Smooth muscle cell (in vitro differentiated cells): ENCODE measurements around the gene CHAF1B. TPM values are rescaled to one million over a fixed set of nuclear protein-coding genes. Genes with fewer than 3 reads are reported as not detected.

Experiments
- DNase-seq: peaks from one replicate; lab custom pipeline; 2025; ENCODE audit not compliant: unreplicated experiment; lab: John Stamatoyannopoulos, UW
- H2AFZ ChIP-seq: fragments of 200-600 bp; sonication (generic); 2 replicates; pipeline ENCODE4 v1.6.0; 2016; ENCODE audit warnings: antibody characterized with exemption, low read depth, mild to moderate bottlenecking
- H3F3A ChIP-seq: fragments of 200-600 bp; sonication (generic); 2 replicates; pipeline ENCODE4 v1.6.0; 2017; ENCODE audit warnings: antibody characterized with exemption, low read depth
- H3K27ac ChIP-seq: fragments of 200-600 bp; sonication (generic); 2 replicates; pipeline ENCODE4 v1.5.1; 2016; ENCODE audit warnings: low read depth, mild to moderate bottlenecking
- H3K27me3 ChIP-seq: fragments of 200-600 bp; sonication (generic); 2 replicates; pipeline ENCODE4 v1.6.1; 2016; ENCODE audit warnings: low read depth, mild to moderate bottlenecking
- H3K36me3 ChIP-seq: fragments of 200-600 bp; sonication (generic); 2 replicates; pipeline ENCODE4 v1.5.1; 2016; ENCODE audit warnings: low read depth
- H3K4me1 ChIP-seq: fragments of 200-600 bp; sonication (generic); 2 replicates; pipeline ENCODE4 v1.5.1; 2016; ENCODE audit warnings: low read depth
- H3K4me2 ChIP-seq: fragments of 200-600 bp; sonication (generic); 2 replicates; pipeline ENCODE4 v1.6.0; 2016; ENCODE audit warnings: mild to moderate bottlenecking
- H3K4me3 ChIP-seq: fragments of 200-600 bp; sonication (generic); 2 replicates; pipeline ENCODE4 v1.5.1; 2016; ENCODE audit warnings: mild to moderate bottlenecking
- H3K79me2 ChIP-seq: fragments of 200-600 bp; sonication (generic); 2 replicates; pipeline ENCODE4 v1.6.0; 2016; ENCODE audit warnings: low read depth, mild to moderate bottlenecking
- H3K9ac ChIP-seq: fragments of 200-600 bp; sonication (generic); 2 replicates; pipeline ENCODE4 v1.6.0; 2016; ENCODE audit warnings: low read depth
- H3K9me3 ChIP-seq: fragments of 200-600 bp; sonication (generic); replicated peaks from 2 replicates; pipeline ENCODE4 v1.5.1; 2016; ENCODE audit warnings: low read depth
- H4K20me1 ChIP-seq: fragments of 200-600 bp; sonication (generic); 2 replicates; pipeline ENCODE4 v1.6.0; 2016; ENCODE audit warnings: low read depth
- WGBS: methylation state at CpG from one replicate; pipeline ENCODE4 v1.1.7; 2016; ENCODE audit warnings: low lambda C conversion rate; 5-methylcytosine and 5-hydroxymethylcytosine counted together
- polyA plus RNA-seq: library from polyadenylated mRNA; unstranded; fragments of >200 nt; fragmentation: Nextera tagmentation; extraction: Ambion mirVana; gene quantifications from 2 replicates; pipeline ENCODE4 v1.2.1, GENCODE V29; 2016
- total RNA-seq: library from RNA; depleted of rRNA; stranded (reverse); fragments of >200 nt; gene quantifications from 2 replicates; pipeline ENCODE4 v1.2.3, GENCODE V29; 2014
- TF ChIP-seq, protein P1 (sequence below): fragments of 200-600 bp; sonication (generic); IDR thresholded peaks from 2 replicates; pipeline ENCODE4 v1.5.1; 2017; ENCODE audit warnings: borderline replicate concordance, mild to moderate bottlenecking, antibody characterized with exemption; ENCODE audit not compliant: insufficient read depth, poor library complexity, severe bottlenecking

Gene CHAF1B
- total and polyA plus RNA-seq, 2 experiments from 2014 or later, result 2.0 to 5.3 TPM

- no peak for DNase-seq
- 79% methylated on average over 12 of the region's 12 CpGs for WGBS
- TF ChIP-seq, protein P1, sequence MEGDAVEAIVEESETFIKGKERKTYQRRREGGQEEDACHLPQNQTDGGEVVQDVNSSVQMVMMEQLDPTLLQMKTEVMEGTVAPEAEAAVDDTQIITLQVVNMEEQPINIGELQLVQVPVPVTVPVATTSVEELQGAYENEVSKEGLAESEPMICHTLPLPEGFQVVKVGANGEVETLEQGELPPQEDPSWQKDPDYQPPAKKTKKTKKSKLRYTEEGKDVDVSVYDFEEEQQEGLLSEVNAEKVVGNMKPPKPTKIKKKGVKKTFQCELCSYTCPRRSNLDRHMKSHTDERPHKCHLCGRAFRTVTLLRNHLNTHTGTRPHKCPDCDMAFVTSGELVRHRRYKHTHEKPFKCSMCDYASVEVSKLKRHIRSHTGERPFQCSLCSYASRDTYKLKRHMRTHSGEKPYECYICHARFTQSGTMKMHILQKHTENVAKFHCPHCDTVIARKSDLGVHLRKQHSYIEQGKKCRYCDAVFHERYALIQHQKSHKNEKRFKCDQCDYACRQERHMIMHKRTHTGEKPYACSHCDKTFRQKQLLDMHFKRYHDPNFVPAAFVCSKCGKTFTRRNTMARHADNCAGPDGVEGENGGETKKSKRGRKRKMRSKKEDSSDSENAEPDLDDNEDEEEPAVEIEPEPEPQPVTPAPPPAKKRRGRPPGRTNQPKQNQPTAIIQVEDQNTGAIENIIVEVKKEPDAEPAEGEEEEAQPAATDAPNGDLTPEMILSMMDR, result no peak
- H3K79me2 ChIP-seq, result no peaks in the 10 kb centered on the region
- no peak overlapping the region for H3K9ac ChIP-seq
- H3K4me3 ChIP-seq, result no peak overlapping the region
- peak overlapping the region; percentile 74 for H3K27ac ChIP-seq
- no peak overlapping the region for H3K4me2 ChIP-seq
- H3F3A ChIP-seq, result peaks cover 14% of the 10 kb centered on the region
- no peaks in the 10 kb centered on the region for H3K4me1 ChIP-seq
- no peaks in the 10 kb centered on the region for H3K27me3 ChIP-seq
- no peaks in the 10 kb centered on the region for H3K9me3 ChIP-seq
- no peak overlapping the region for H2AFZ ChIP-seq
- no peaks in the 10 kb centered on the region for H4K20me1 ChIP-seq
- H3K36me3 ChIP-seq, result no peaks in the 10 kb centered on the region
Measured at GRCh38 chr21:36423771-36424433, 38.7 kb downstream of the CHAF1B start.

- no peak overlapping the region for H3K4me2 ChIP-seq
- peak overlapping the region; percentile 74 for H3K27ac ChIP-seq
- no peaks in the 10 kb centered on the region for H4K20me1 ChIP-seq
- TF ChIP-seq, protein P1, result no peak
- peaks cover 18% of the 10 kb centered on the region for H3F3A ChIP-seq
- H3K9ac ChIP-seq, result no peak overlapping the region
- H2AFZ ChIP-seq, result no peak overlapping the region
- H3K27me3 ChIP-seq, result no peaks in the 10 kb centered on the region
- no peaks in the 10 kb centered on the region for H3K4me1 ChIP-seq
- H3K79me2 ChIP-seq, result no peaks in the 10 kb centered on the region
- H3K9me3 ChIP-seq, result no peaks in the 10 kb centered on the region
- H3K4me3 ChIP-seq, result no peak overlapping the region
- DNase-seq, result no peak
- no peaks in the 10 kb centered on the region for H3K36me3 ChIP-seq
- WGBS, result 92% methylated on average over 8 of the region's 8 CpGs
Measured at GRCh38 chr21:36424592-36424991, 39.4 kb downstream of the CHAF1B start.

DNA sequence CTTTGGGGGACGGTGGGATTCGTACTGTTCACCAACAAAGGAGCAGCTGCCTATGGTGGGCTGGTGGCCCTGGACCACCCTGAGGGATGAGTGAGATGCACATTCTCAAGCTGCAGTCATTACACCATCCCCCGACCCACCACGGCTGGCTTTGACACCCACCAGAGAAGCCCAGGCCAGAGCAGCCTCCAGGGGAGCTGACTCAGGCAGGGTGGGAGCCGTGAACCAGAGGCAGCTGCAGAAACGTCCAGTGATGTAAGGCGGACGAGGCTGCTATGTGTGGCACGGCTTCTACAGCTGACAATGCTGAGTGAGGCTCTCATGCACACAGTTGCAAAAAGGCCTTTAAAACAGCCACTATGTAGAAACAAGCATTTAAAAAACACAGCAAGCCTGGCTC, 40.1 kb downstream of the CHAF1B start:
- Histone ChIP-seq H3K4me2 (no peak overlapping the region), H3K9me3 (no peaks in the 10 kb centered on the region), H4K20me1 (no peaks in the 10 kb centered on the region), H3K27ac (peak overlapping the region; percentile 74), H3K36me3 (no peaks in the 10 kb centered on the region), H2AFZ (no peak overlapping the region), H3K4me3 (no peak overlapping the region), H3F3A (peaks cover 20% of the 10 kb centered on the region), H3K27me3 (no peaks in the 10 kb centered on the region), H3K4me1 (peaks cover 1% of the 10 kb centered on the region), H3K79me2 (no peaks in the 10 kb centered on the region), H3K9ac (no peak overlapping the region)
- 22% methylated on average over 9 of the region's 9 CpGs for WGBS
- no peak for DNase-seq
- TF ChIP-seq, protein P1, result no peak

- no peak overlapping the region for H3K4me3 ChIP-seq
- no peaks in the 10 kb centered on the region for H3K27me3 ChIP-seq
- H3K9me3 ChIP-seq, result no peaks in the 10 kb centered on the region
- no peak overlapping the region for H2AFZ ChIP-seq
- H3K4me1 ChIP-seq, result peaks cover 13% of the 10 kb centered on the region
- WGBS, result 95% methylated on average over 4 of the region's 4 CpGs
- H3K79me2 ChIP-seq, result no peaks in the 10 kb centered on the region
- H4K20me1 ChIP-seq, result no peaks in the 10 kb centered on the region
- no peak for DNase-seq
- H3K27ac ChIP-seq, result no peak overlapping the region
- peaks cover 31% of the 10 kb centered on the region for H3F3A ChIP-seq
- H3K4me2 ChIP-seq, result no peak overlapping the region
- no peak overlapping the region for H3K9ac ChIP-seq
- TF ChIP-seq, protein P1, result no peak
- no peaks in the 10 kb centered on the region for H3K36me3 ChIP-seq
Measured at GRCh38 chr21:36427502-36427901, 42.3 kb downstream of the CHAF1B start.
